ENCODE data around the gene RPE.

The RPE gene

GRCh38 chr2:210002158-210003157, at the start of gene RPE:
Gene RPE, plus strand, starts transcription at chr2:210002638. Its CDS starts 24 bp downstream, at chr2:210002662.
- peak; percentile 99 for DNase-seq

- no peak for DNase-seq
Measured at GRCh38 chr2:209956271-209956670, 46.2 kb upstream of the RPE start.

- DNase-seq = no peak
Measured at GRCh38 chr2:209958016-209958415, 44.4 kb upstream of the RPE start.

- no peak for DNase-seq
Measured at GRCh38 chr2:209960045-209960444, 42.4 kb upstream of the RPE start.

GRCh38 chr2:209960676-209961630, 41.5 kb upstream of the RPE start:
- no peak for DNase-seq

- DNase-seq = no peak
Measured at GRCh38 chr2:209965723-209966122, 36.7 kb upstream of the RPE start.

GRCh38 chr2:209969692-209970091, 32.7 kb upstream of the RPE start:
- no peak for DNase-seq

- DNase-seq = no peak
Measured at GRCh38 chr2:209970271-209970670, 32.2 kb upstream of the RPE start.

- no peak for DNase-seq
Measured at GRCh38 chr2:209970711-209971110, 31.7 kb upstream of the RPE start.

GRCh38 chr2:209973328-209973727, 29.1 kb upstream of the RPE start:
- DNase-seq = no peak

GRCh38 chr2:209974576-209974975, 27.9 kb upstream of the RPE start:
- DNase-seq = no peak

- DNase-seq = no peak
Measured at GRCh38 chr2:209976698-209977385, 25.6 kb upstream of the RPE start.

GRCh38 chr2:209977386-209978239, 24.8 kb upstream of the RPE start:
- no peak for DNase-seq

GRCh38 chr2:209984291-209984690, 18.1 kb upstream of the RPE start:
- no peak for DNase-seq

GRCh38 chr2:209985874-209986273, 16.6 kb upstream of the RPE start:
- no peak for DNase-seq

GRCh38 chr2:209986415-209986814, 16.0 kb upstream of the RPE start:
- no peak for DNase-seq

- DNase-seq = no peak
Measured at GRCh38 chr2:209988010-209988409, 14.4 kb upstream of the RPE start.

GRCh38 chr2:209990838-209991237, 11.6 kb upstream of the RPE start:
- no peak for DNase-seq

- DNase-seq = no peak
Measured at GRCh38 chr2:209993968-209994367, 8.5 kb upstream of the RPE start.

GRCh38 chr2:209998596-209998995, 3.8 kb upstream of the RPE start:
- DNase-seq = no peak

- no peak for DNase-seq
Measured at GRCh38 chr2:210000464-210001324, 1.7 kb upstream of the RPE start.
